ENCODE data around the gene USP1.

DNA sequence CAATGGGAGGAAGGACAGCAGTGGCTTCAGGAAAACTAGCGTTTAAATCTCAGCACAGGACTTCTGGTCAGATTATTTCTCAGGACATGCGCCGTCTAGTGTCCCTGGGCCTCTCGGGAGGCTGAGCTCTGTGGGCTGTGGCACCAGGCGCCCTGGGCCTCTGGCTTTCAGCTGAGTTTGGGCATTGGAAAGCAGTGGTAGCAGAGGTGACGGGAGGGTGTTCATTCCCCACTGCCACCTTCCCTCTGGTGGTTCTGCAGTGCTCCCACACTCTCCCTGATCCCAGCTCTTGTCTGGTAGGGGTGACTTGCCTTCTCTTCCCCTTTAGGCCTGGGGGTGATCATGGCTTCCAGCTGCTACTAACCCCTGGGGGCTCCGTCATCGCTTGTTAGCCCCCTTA lies 42.2 kb upstream of the USP1 start:
- no peak for TF ChIP-seq POLR2AphosphoS5 (IDR thresholded peaks at IDR 0.05; ENCODE audit: borderline replicate concordance, low read depth, low read length)
- TF ChIP-seq EZH2 (IDR thresholded peaks at IDR 0.05) = no peak

Data from SK-N-MC (cell line).